Loucy (cell line): ENCODE measurements around the gene PIGQ.

Experiments
- H2AFZ ChIP-seq: fragments of 200-600 bp; sonication (generic); 2 replicates; pipeline ENCODE4 v1.6.0; 2016; ENCODE audit warnings: antibody characterized with exemption, mild to moderate bottlenecking, low read length, moderate library complexity
- H3F3A ChIP-seq: fragments of 200-600 bp; 2 replicates; pipeline ENCODE4 v1.6.0; 2016; ENCODE audit warnings: antibody characterized with exemption, low read depth, mild to moderate bottlenecking
- H3K27me3 ChIP-seq: fragments of 200-600 bp; sonication (generic); 2 replicates; pipeline ENCODE4 v1.6.1; 2014; ENCODE audit warnings: low read length, mild to moderate bottlenecking; ENCODE audit not compliant: insufficient read depth, poor library complexity, severe bottlenecking
- H3K36me3 ChIP-seq: fragments of 200-600 bp; sonication (generic); 2 replicates; pipeline ENCODE4 v1.6.1; 2016; ENCODE audit warnings: low read length; ENCODE audit not compliant: insufficient read depth
- H3K4me1 ChIP-seq: fragments of 200-600 bp; sonication (generic); 2 replicates; pipeline ENCODE4 v1.5.1; 2014; ENCODE audit warnings: low read length, mild to moderate bottlenecking; ENCODE audit not compliant: insufficient read depth, poor library complexity, severe bottlenecking
- H3K4me2 ChIP-seq: fragments of 200-600 bp; sonication (generic); 2 replicates; pipeline ENCODE4 v1.6.0; 2014; ENCODE audit warnings: antibody characterized with exemption, low read length, low read depth, mild to moderate bottlenecking; ENCODE audit not compliant: poor library complexity, severe bottlenecking
- H3K4me3 ChIP-seq: fragments of 200-600 bp; sonication (generic); 2 replicates; pipeline ENCODE4 v1.5.1; 2014; ENCODE audit warnings: low read length, mild to moderate bottlenecking, mixed read lengths; ENCODE audit not compliant: poor library complexity, severe bottlenecking
- H3K79me2 ChIP-seq: fragments of 200-600 bp; sonication (generic); 2 replicates; pipeline ENCODE4 v1.6.1; 2014; ENCODE audit warnings: low read length; ENCODE audit not compliant: insufficient read depth
- H3K9ac ChIP-seq: fragments of 200-600 bp; sonication (generic); 2 replicates; pipeline ENCODE4 v1.6.0; 2014; ENCODE audit warnings: mild to moderate bottlenecking, low read depth, low read length, moderate library complexity; ENCODE audit not compliant: poor library complexity, severe bottlenecking
- H3K9me2 ChIP-seq: fragments of 200-600 bp; sonication (generic); replicated peaks from 2 replicates; pipeline ENCODE4 v1.6.1; 2016; ENCODE audit warnings: low read depth, low read length, mixed read lengths
- H3K9me3 ChIP-seq: fragments of 200-600 bp; sonication (generic); 2 replicates; pipeline ENCODE4 v1.6.1; 2014; ENCODE audit warnings: mild to moderate bottlenecking, antibody characterized with exemption, low read length, low read depth; ENCODE audit not compliant: insufficient read depth
- H4K20me1 ChIP-seq: fragments of 200-600 bp; sonication (generic); 2 replicates; pipeline ENCODE4 v1.6.0; 2014; ENCODE audit warnings: antibody characterized with exemption, low read length, mild to moderate bottlenecking; ENCODE audit not compliant: insufficient read depth, poor library complexity, severe bottlenecking
- CTCF ChIP-seq: fragments of 200-600 bp; sonication (generic); conservative IDR thresholded peaks from 2 replicates; pipeline ENCODE4 v1.5.1; 2014; ENCODE audit warnings: mild to moderate bottlenecking, antibody characterized with exemption, low read length
- EZH2phosphoT487 ChIP-seq: fragments of 200-600 bp; IDR thresholded peaks from 2 replicates; pipeline ENCODE4 v1.6.1; 2018; ENCODE audit warnings: antibody characterized with exemption, mild to moderate bottlenecking, moderate library complexity, borderline replicate concordance

PIGQ gene

GRCh38 chr16:560701-561412 lies 8.9 kb upstream of the PIGQ start:
- Histone ChIP-seq H3K9me2 (no peaks in the 10 kb centered on the region), H2AFZ (no peak overlapping the region), H3K79me2 (no peaks in the 10 kb centered on the region), H3K4me3 (no peak overlapping the region), H4K20me1 (no peaks in the 10 kb centered on the region), H3K9ac (no peak overlapping the region), H3K9me3 (no peaks in the 10 kb centered on the region), H3K4me2 (no peak overlapping the region), H3F3A (no peaks in the 10 kb centered on the region), H3K4me1 (no peaks in the 10 kb centered on the region), H3K27me3 (no peaks in the 10 kb centered on the region), H3K36me3 (no peaks in the 10 kb centered on the region)
- TF ChIP-seq CTCF, result no peak
- TF ChIP-seq EZH2phosphoT487, result no peak

- H3K4me3 ChIP-seq, result no peak overlapping the region
Observed at GRCh38 chr16:561413-561794, 8.4 kb upstream of the PIGQ start.

GRCh38 chr16:561957-562938 lies 7.5 kb upstream of the PIGQ start:
- no peaks in the 10 kb centered on the region for H3K36me3 ChIP-seq
- no peaks in the 10 kb centered on the region for H4K20me1 ChIP-seq
- no peak overlapping the region for H3K9ac ChIP-seq
- no peak overlapping the region for H3K4me2 ChIP-seq
- no peaks in the 10 kb centered on the region for H3K9me3 ChIP-seq
- TF ChIP-seq CTCF, result no peak
- TF ChIP-seq EZH2phosphoT487, result no peak
- H3K27me3 ChIP-seq, result no peaks in the 10 kb centered on the region
- no peak overlapping the region for H3K4me3 ChIP-seq
- no peaks in the 10 kb centered on the region for H3K79me2 ChIP-seq
- no peaks in the 10 kb centered on the region for H3F3A ChIP-seq
- H3K4me1 ChIP-seq, result peaks cover 4% of the 10 kb centered on the region
- no peaks in the 10 kb centered on the region for H3K9me2 ChIP-seq
- H2AFZ ChIP-seq, result no peak overlapping the region

More at GRCh38 chr16:561413-561794, 8.4 kb upstream of the PIGQ start:
- Histone ChIP-seq H2AFZ (no peak overlapping the region), H3K4me2 (no peak overlapping the region), H3K36me3 (no peaks in the 10 kb centered on the region), H3K9me2 (no peaks in the 10 kb centered on the region), H3K4me1 (peaks cover 2% of the 10 kb centered on the region), H3K9me3 (no peaks in the 10 kb centered on the region), H3K27me3 (no peaks in the 10 kb centered on the region), H4K20me1 (no peaks in the 10 kb centered on the region), H3K9ac (no peak overlapping the region), H3K79me2 (no peaks in the 10 kb centered on the region), H3F3A (no peaks in the 10 kb centered on the region)
- no peak for TF ChIP-seq CTCF
- no peak for TF ChIP-seq EZH2phosphoT487
